Measurements from ENCODE around the gene DACH2.

- TF ChIP-seq EZH2 (IDR thresholded peaks at IDR 0.05; ENCODE audit: borderline replicate concordance, low read length) = no peak
- no peak for TF ChIP-seq CTCF (IDR thresholded peaks at IDR 0.05; ENCODE audit: low read length)
Observed at GRCh38 chrX:86369847-86370630, 221.8 kb downstream of the DACH2 start.

Data from OCI-LY1 (cell line).